Endothelial cell of umbilical vein (primary cell): ENCODE measurements around the gene CLEC5A. TPM values are rescaled to one million over a fixed set of nuclear protein-coding genes. Genes with fewer than 3 reads are reported as not detected.

Experiments used
- BruUV-seq: library from RNA; stranded (reverse); fragments of 400-500 nt; replicated peaks from 2 replicates; lab custom pipeline; 2021; lab: Mats Ljungman, UMichigan
- CTCF ChIA-PET: fragments of 300-600, 350-600 bp; sonication (Branson Sonifier 250); formaldehyde crosslinking; loops from one replicate; lab custom pipeline; 2021; ENCODE audit warnings: antibody characterized with exemption, inconsistent platforms; lab: Charles Lee
- POLR2A ChIA-PET: fragments of 300-600, 350-600 bp; sonication (Branson Sonifier 250); formaldehyde crosslinking; loops from one replicate; lab custom pipeline; 2021; ENCODE audit warnings: antibody characterized with exemption, inconsistent platforms; lab: Charles Lee
- DNase-seq: peaks from one replicate; pipeline ENCODE4 v3.0.0-alpha.2; 2011; ENCODE audit warnings: low read depth, low spot score
- FAIRE-seq: peaks from 2 replicates; lab custom pipeline; 2011; peaks lifted over from hg19 to GRCh38; lab: Jason Lieb, UNC
- H2AFZ ChIP-seq: 2 replicates; pipeline ENCODE4 v1.6.0; 2012; ENCODE audit warnings: low read depth, low read length, control low read depth, inconsistent platforms
- H3K27ac ChIP-seq: 2 replicates; pipeline ENCODE4 v1.5.1; 2011; ENCODE audit warnings: low read depth, mild to moderate bottlenecking, control low read depth, low read length, moderate library complexity; ENCODE audit not compliant: insufficient read depth
- H3K27me3 ChIP-seq, 2 experiments: 2 replicates each; pipeline versions ENCODE4 v1.6.0 to v1.6.1; 2011; ENCODE audit warnings: low read length in 2 of 2, mixed read lengths in 1 of 2; ENCODE audit not compliant: control insufficient read depth in 2 of 2, insufficient read depth in 2 of 2
- H3K36me3 ChIP-seq, 2 experiments: 2 replicates in 1 of 2; 3 replicates in 1 of 2; pipeline ENCODE4 v1.5.1; 2011; ENCODE audit warnings: low read length in 2 of 2, mild to moderate bottlenecking in 1 of 2, moderate library complexity in 1 of 2; ENCODE audit not compliant: control insufficient read depth in 2 of 2, insufficient read depth in 2 of 2; ENCODE audit errors: extremely low read depth in 1 of 2
- H3K4me1 ChIP-seq: 3 replicates; pipeline ENCODE4 v1.5.1; 2011; ENCODE audit warnings: mild to moderate bottlenecking, low read length; ENCODE audit not compliant: control insufficient read depth, insufficient read depth; ENCODE audit errors: extremely low read depth
- H3K4me2 ChIP-seq: 2 replicates; pipeline ENCODE4 v1.6.1; 2011; ENCODE audit warnings: low read length, control low read depth, mixed read lengths; ENCODE audit not compliant: insufficient read depth
- H3K4me3 ChIP-seq, 3 experiments: fragments of 200-600 bp in 1 of 3; sonication (generic), shearing (Covaris generic) in 1 of 3; replicated peaks in 1 of 3; 2 replicates each; pipeline ENCODE4 v1.5.1; 2011 to 2016; ENCODE audit warnings: control low read depth in 3 of 3, low read length in 3 of 3, mild to moderate bottlenecking in 2 of 3, inconsistent platforms in 1 of 3, low read depth in 1 of 3, moderate library complexity in 1 of 3; ENCODE audit not compliant: insufficient read depth in 1 of 3
- H3K79me2 ChIP-seq: 2 replicates; pipeline ENCODE4 v1.6.0; 2012; ENCODE audit warnings: low read length, inconsistent platforms; ENCODE audit not compliant: control insufficient read depth, insufficient read depth
- H3K9ac ChIP-seq: replicated peaks from 2 replicates; pipeline ENCODE3; 2011; ENCODE audit warnings: low read length, control low read depth; ENCODE audit not compliant: insufficient read depth; ENCODE audit errors: extremely low read depth
- H3K9me1 ChIP-seq: replicated peaks from 3 replicates; pipeline ENCODE4 v1.6.0; 2011; ENCODE audit warnings: mild to moderate bottlenecking, low read length; ENCODE audit not compliant: control insufficient read depth, insufficient read depth; ENCODE audit errors: extremely low read depth
- H3K9me3 ChIP-seq: replicated peaks from 2 replicates; pipeline ENCODE4 v1.5.1; 2012; ENCODE audit warnings: low read length, inconsistent platforms; ENCODE audit not compliant: control insufficient read depth, insufficient read depth
- H4K20me1 ChIP-seq: replicated peaks from 2 replicates; pipeline ENCODE3; 2011; ENCODE audit warnings: mild to moderate bottlenecking, low read length; ENCODE audit not compliant: control insufficient read depth, insufficient read depth; ENCODE audit errors: extremely low read depth
- EZH2 ChIP-seq: IDR thresholded peaks from 2 replicates; pipeline ENCODE4 v1.6.1; 2012; ENCODE audit warnings: borderline replicate concordance, low read depth, mild to moderate bottlenecking, moderate library complexity, low read length, inconsistent platforms; ENCODE audit not compliant: severe bottlenecking
- FOS ChIP-seq: IDR thresholded peaks from 2 replicates; pipeline ENCODE4 v1.6.1; 2011; ENCODE audit warnings: mild to moderate bottlenecking, low read length, moderate library complexity, borderline replicate concordance; ENCODE audit not compliant: insufficient read depth
- GATA2 ChIP-seq: IDR thresholded peaks from 2 replicates; pipeline ENCODE4 v1.7.0; 2011; ENCODE audit warnings: low read depth, mild to moderate bottlenecking, moderate library complexity, mixed read lengths, low read length; ENCODE audit not compliant: insufficient read length, insufficient read depth
- JUN ChIP-seq: IDR thresholded peaks from 2 replicates; pipeline ENCODE4 v1.6.1; 2011; ENCODE audit warnings: borderline replicate concordance, low read depth; ENCODE audit not compliant: insufficient read length, insufficient read depth
- dilution Hi-C: fragments of 300-500 bp; cut with MboI; formaldehyde crosslinking; loops from one replicate; pipeline ENCODE4 v1.15.0; 2019; ENCODE audit warnings: low sequenced_read_pairs; ENCODE audit not compliant: extremely low pct_ligation_motif_present
- intact Hi-C: fragments of 100-400 bp; cut with micrococcal nuclease; formaldehyde crosslinking; loops from one replicate; pipeline ENCODE4 v1.10.0; 2022
- polyA plus RNA-seq, 4 experiments: library from polyadenylated mRNA; depleted of rRNA in 3 of 4; stranded (reverse) in 3 of 4; unstranded in 1 of 4; fragments of >200 nt; gene quantifications; 2 replicates each; pipeline versions ENCODE4 v1.2.1 to v1.2.3, GENCODE V29; 2011 to 2012; ENCODE audit warnings: missing spikeins in 1 of 4
- total RNA-seq: library from RNA; stranded (reverse); gene quantifications from 2 replicates; pipeline ENCODE4 v1.2.3, GENCODE V29; 2021
- TF ChIP-seq, protein P1 (sequence below), 2 donors: IDR thresholded peaks; 1 replicate in 1 of 2; 2 replicates in 1 of 2; pipeline ENCODE4 v1.5.1; 2011; ENCODE audit warnings: low read length in 2 of 2, mild to moderate bottlenecking in 2 of 2, moderate library complexity in 2 of 2, control low read depth in 1 of 2, inconsistent platforms in 1 of 2, low read depth in 1 of 2; ENCODE audit not compliant: insufficient read depth in 1 of 2; ENCODE audit errors: extremely low read depth in 1 of 2

CLEC5A gene
- total and polyA plus RNA-seq, 2 donors (not counting 3 experiments of a cell fraction or from before 2014, with no cell fraction given) = not detected

DNA sequence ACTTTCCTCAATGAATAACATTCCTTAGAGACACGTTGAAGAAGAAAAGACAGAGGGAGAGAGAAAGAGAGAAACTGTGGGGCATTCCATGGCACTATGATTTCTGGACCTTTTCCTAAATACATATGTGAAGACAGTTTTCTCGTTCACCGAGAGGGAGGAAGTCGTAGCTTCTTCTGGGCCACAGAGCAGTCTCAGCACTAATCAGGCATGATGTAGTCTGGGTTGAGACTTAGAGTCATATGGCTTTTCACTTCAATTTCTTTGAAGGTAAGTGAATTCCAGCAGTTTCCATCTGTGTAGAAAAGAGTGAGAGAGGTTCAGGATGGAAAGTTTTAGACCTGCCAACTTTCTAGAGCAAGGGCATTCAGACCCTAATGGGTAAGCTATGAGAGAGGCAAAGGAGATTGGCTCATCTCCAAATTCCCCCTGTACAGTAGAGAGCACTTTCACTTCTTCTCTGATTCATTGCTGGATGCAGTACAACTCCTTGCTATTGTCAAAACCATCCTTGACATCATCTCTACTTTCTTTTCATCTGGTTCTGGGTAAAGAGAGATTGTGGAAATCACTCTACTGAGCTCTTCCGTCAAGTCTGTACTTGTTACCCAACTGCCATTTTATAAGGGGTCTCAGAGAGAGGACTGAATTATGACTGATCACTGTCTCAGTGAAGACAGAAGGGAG is 62.1 kb downstream of the CLEC5A start:
- Histone ChIP-seq H3K4me2 (no peak overlapping the region), H3K9me1 (no peaks in the 10 kb centered on the region), H3K9me3 (no peaks in the 10 kb centered on the region), H2AFZ (no peak overlapping the region), H3K4me1 (no peaks in the 10 kb centered on the region), H4K20me1 (no peaks in the 10 kb centered on the region), H3K9ac (no peak overlapping the region), H3K4me3 (no peak overlapping the region), H3K27me3 (no peaks in the 10 kb centered on the region), H3K36me3 (no peaks in the 10 kb centered on the region), H3K79me2 (no peaks in the 10 kb centered on the region), H3K27ac (no peak overlapping the region)
- FAIRE-seq (no peak), DNase-seq (no peak)
- POLR2A ChIA-PET = no interaction called here
- CTCF ChIA-PET = no interaction called here
- TF ChIP-seq EZH2 (no peak), FOS (no peak), GATA2 (no peak), JUN (no peak)
- TF ChIP-seq, protein P1, sequence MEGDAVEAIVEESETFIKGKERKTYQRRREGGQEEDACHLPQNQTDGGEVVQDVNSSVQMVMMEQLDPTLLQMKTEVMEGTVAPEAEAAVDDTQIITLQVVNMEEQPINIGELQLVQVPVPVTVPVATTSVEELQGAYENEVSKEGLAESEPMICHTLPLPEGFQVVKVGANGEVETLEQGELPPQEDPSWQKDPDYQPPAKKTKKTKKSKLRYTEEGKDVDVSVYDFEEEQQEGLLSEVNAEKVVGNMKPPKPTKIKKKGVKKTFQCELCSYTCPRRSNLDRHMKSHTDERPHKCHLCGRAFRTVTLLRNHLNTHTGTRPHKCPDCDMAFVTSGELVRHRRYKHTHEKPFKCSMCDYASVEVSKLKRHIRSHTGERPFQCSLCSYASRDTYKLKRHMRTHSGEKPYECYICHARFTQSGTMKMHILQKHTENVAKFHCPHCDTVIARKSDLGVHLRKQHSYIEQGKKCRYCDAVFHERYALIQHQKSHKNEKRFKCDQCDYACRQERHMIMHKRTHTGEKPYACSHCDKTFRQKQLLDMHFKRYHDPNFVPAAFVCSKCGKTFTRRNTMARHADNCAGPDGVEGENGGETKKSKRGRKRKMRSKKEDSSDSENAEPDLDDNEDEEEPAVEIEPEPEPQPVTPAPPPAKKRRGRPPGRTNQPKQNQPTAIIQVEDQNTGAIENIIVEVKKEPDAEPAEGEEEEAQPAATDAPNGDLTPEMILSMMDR (IDR thresholded peaks at IDR 0.05; ENCODE audit: extremely low read depth in 1 of 2, insufficient read depth in 1 of 2, low read depth in 1 of 2, low read length in 2 of 2) = no peak
- intact Hi-C loops (no loop called here), dilution Hi-C loops (no loop called here)
- no TSS peak for BruUV-seq
